GM21526 (cell line): ENCODE measurements around the gene CMIP.
"Not testable (repeated sequence)": the region's sequence is repeated elsewhere in the genome, so short reads cannot be mapped to it uniquely, and the experiment has no call there.

Source experiments
- ATAC-seq: cut with Tn5 transposase; IDR thresholded peaks from one replicate; pipeline ENCODE4 v1.9.1; 2021; ENCODE audit warnings: moderate library complexity; ENCODE audit not compliant: unreplicated experiment, low FRiP score

Gene CMIP

DNA sequence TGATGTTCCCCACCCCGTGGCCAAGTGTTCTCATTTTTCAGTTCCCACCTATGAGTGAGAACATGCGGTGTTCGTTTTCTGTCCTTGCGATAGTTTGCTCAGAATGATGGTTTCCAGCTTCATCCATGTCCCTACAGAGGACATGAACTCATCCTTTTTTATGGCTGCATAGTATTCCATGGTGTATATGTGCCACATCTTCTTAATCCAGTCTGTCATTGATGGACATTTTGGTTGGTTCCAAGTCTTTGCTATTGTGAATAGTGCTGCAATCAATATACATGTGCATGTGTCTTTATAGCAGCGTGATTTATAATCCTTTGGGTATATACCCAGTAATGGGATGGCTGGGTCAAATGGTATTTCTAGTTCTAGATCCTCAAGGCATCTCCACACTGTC, 244.2 kb downstream of the CMIP start:
- not testable (repeated sequence) for ATAC-seq

DNA sequence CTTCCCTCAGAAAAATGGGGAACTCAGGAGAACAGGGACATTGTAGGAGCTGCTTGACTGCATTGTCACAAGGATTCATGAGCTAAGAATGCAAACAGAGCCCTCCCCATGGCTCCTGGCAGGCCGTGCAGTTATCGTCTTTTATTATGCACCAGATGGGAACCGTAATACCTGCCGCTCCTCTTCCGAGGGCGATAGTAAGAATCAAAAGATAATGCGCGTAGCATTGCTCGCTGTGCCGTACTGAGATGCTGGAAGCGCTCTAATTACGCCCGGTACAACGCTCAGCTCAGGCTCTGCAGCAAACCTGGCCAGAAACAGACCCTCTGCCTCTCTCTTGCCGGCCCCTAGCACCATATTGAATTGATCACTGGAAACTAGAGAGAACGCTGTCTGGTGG, 247.4 kb downstream of the CMIP start:
- ATAC-seq = no peak

DNA sequence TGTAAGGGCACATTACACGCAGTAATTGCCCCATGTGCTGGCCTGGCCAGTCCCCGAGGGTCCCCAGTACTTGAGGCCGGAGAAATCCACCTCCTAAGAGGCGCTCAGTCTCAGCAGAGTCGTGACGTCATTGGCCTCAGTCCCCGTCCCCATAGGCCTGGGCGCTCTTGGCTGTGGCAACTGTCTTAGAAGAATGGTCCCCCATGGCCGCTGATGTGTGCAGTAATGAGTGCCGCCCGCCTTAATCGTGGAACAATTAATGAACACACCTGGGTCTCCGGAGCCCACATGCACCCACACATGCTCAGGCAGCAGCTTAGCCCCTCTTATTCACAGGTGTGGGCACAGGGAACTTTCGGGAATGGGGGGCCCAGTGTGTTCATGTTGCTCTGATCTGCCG, 248.0 kb downstream of the CMIP start:
- ATAC-seq = no peak

DNA sequence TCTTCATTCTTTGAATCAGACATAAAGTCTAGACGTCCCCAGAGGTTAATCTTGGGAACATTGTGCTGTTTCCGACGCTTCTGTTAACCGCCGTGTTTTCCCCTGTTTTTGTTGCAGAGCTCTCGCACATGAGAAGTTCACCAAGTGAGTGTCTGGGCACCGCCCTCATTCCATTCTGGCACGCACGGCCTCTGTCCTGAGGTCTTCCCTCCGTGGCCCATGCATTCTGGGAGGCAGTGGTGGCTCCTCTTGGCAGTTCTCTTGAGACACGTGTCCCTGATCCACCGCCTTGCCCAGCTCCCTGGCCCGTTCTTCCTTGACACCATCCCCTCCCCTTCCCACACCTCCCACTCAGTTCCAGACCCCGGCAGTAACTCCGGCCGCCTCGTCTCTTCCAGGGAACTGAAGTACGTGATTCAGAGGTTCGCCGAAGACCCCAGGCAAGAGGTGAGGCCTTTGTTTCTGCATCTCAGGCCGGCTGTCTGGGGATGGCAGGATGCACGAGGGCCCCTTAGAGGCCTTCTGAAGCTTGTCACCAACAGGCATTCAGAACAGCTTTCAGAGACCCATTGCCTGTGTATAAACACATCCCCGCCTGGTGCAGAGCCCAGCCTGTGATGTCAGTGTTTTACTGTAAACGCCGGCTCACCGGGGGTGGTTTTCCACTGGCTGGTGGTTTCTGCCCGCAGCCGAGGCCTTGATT, 248.6 kb downstream of the CMIP start:
- ATAC-seq = no peak

DNA sequence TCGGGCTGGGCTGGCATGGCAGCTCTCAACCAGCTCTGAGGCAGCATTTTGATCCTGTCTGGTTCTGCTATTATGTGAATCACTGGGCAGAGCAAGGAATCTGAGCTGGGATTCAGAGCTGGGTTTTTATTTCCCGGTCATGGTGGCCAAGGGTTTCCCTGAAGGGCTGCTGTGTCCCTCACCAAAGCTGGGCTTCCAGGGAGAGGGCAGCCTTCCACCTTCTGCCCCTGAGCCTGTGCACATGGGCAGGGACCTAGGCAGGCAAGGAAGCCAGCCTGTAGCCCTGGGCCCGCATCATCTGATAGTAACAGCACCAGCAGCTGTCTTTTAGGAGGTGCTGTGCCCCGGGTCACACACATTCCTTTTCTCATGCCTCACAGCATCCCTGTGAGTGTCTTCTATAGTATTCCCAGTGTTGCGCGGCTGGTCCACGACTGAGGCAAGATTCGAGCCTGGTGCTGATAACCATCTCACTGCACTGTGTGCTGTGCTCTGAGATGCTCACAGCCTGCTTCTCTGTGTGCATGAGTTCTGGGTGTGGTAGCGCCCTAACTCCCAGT, 249.2 kb downstream of the CMIP start:
- ATAC-seq = no peak

DNA sequence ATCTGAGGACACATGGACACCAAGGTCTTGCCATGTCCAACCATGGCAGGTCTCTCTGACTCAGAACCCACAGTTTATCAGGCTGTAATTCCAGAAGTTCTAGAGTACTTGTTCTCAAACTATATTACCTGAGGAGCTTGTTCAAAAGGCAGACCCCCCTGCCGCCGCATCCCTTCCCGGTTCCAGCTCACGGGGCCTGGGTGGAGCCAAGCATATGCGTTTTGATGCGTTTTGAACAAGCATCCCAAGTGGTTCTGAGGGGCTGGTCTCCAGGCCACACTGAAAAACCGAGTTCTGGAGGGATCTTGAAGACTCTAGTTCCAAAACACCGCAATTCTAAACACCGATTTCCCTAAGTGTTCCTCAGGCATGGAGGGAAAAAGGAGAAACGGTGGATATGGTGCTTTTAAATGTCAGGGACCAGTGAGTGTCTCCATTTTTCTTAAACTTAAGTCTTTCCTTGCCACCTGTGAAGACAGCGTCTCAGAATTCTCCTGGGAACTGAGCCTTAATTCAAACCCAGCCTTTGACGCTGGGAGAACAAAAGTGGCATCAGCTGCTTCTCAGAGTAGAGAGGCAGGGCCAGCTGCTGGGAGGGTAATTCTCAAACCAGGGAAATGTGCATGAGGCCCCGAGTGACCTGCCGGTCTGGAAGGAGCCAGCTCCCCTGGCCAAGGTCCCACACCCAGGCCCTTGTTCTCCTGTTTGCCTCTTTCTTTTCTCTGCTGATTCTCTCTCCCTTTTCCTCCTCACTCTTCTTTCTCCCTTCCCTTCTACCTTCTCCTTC, 250.1 kb downstream of the CMIP start:
- ATAC-seq = no peak

DNA sequence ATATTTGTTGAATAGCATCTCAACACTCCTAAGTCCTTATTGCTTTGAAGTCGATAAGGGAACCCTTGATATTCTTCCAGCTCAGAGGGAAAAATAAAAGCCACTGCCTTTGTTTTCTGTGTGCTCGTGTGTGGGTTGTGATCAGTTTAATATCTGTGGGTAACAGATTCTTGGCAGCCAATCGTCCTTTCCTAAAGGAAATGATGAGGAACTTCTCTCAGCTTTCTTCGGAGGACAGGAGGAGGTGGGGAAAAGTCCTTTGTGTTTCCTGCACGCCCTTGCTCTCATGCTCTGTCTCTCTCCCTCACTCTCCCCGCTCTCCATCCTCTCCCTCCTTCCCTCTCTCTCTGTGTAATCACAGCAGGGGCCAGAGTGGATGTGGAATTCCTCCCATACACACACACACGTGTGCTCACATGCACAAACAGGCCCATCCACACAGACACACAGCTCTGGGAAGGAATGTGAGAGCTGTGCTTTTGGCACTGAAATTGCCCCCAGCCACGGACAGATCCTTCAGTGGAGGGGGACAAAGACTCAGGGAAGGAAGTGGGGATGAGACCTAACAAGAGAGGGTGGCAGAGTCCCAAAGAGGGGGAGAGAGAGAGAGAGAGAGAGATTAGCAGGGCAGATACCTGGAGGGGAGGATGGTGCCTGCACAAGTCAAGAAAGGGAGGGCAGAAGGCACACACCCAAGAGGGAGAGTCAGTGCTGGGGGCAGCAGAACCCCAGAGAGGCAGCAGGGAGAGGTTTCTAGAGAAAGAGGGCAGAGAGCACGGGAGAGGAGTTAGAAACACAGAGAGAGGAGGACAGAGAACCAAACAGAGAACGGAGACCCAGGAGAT, 250.9 kb downstream of the CMIP start:
- no peak for ATAC-seq

DNA sequence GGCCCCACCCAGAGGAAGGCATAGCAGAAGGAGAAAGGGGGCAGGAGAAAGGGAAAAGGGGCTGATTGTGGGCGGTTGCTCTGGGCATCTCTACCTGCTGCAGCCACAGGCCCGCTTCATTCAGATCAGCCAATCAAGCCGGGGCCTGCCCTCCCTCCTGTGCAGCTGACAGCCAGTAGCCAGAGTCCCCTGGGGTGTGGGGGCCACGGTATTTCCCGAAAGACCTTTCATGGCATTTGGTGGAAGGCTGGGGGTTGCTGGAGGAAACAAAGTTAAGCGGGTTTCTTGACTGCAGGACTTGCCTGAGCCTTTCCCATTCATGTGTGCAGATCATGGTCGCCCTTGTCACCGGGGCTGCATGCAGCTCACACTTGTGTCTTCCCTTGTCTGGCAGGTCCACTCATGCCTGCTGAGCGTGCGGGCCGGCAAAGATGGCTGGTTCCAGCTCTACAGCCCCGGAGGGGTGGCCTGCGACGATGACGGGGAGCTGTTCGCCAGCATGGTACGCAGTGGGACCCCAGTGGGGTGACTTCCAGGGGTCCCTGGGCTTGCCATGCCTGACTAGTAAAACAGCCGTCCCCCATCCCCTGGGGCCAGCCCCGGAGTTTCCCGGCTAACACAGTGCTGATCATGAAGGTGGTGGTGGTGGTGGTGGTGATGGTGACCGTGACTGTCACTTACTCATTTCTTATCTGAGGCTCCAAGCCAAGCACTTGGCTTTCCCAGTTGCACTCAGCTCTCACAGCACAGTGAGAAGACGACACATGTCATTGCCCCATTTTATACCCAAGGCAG, 251.8 kb downstream of the CMIP start:
- ATAC-seq = no peak

DNA sequence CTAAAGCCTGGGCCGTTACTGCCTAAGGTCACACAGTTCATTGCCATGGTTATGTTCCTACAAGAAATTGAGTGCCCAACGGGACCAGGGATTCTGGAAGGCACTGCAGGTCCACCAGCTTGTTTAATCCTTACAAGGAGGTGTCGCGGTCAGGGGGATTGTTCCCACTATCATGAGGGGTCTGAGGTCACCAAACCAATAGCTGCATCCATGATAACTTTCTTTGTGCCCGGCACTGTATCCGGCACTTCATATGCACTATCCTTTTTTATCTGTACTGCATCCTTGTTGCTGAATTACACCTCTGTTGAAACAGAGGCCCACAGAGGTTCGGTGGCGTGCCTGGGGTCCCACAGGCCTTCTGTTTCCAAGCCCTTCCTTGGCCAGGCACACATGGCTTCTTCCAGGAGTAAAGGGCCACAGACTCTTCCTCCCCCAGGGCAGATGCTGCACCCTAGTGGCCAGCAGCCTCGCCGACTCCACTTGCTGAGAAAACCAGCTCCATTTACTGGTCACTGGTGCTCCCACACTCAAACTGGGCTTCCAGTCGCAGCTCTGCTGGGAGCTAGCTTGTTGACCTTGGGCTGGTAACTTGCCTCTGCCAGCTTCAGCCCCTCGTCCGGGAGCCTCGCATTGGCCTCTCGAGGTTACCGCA, 252.5 kb downstream of the CMIP start:
- no peak for ATAC-seq

DNA sequence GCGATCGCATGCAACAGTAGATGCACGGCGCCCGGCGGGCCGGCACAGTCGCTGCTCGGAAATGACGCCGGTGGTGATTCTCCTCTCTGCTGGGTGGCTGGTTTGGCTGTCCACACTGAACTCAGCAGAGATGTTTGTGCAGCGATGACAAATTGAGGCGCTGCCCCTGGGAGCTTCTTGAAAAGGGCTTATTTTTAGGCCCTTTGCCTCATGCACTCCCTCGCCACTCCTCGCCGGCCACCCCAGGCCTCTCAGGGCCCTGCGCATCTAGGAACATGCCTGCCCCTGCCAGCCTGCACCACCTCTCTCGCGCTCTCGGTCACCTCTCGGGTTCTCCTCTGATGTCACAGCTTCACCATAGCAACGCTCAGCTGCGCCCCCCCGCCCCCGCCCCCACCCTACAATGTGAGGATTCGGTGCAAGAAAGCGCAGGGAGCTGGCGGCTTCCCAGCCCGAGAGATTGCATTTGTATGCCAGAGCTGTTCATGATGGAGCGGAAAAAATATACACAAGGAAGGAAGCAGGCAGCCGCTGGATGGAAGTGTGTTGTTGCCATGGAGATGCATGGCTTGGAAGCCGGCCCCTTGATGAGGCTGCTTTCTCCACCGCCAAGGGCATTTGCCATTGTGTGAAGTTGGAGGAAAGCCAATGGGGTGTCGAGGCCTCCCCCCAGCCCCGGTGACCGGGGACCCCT, 253.2 kb downstream of the CMIP start:
- ATAC-seq = no peak

DNA sequence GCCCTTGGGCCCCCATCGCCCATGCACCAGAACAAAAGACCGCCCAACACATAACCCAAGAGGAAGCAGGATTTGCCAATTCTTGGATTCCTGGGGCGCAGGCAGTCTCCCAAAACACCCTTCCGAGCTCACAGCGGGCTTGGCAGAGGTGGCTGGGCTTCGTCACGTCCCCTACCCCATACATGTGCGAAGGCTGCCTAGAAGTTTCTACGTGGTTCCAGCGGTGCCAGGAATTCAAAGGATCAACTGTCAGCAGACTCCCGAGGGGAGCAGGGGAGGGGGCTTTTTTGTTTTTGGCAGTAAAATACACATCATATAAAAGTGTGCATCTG, 253.7 kb downstream of the CMIP start:
- ATAC-seq = no peak

DNA sequence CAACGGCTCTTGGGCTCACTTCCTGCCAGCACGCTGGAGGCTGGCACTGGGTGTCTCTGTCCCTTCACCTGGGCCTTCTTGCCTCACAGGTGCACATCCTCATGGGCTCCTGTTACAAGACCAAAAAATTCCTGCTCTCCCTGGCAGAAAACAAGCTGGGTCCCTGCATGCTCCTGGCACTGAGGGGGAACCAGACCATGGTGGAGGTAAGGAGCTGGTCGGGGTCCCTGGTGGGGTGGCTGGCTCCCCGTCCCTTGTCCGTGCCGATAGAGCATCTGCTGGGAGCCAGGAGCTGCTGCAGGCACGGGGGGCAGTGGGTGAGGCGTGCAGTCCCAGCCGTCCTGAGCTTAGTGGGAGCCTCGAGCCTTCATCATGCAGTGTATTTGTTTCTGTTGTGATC, 255.0 kb downstream of the CMIP start:
- no peak for ATAC-seq

DNA sequence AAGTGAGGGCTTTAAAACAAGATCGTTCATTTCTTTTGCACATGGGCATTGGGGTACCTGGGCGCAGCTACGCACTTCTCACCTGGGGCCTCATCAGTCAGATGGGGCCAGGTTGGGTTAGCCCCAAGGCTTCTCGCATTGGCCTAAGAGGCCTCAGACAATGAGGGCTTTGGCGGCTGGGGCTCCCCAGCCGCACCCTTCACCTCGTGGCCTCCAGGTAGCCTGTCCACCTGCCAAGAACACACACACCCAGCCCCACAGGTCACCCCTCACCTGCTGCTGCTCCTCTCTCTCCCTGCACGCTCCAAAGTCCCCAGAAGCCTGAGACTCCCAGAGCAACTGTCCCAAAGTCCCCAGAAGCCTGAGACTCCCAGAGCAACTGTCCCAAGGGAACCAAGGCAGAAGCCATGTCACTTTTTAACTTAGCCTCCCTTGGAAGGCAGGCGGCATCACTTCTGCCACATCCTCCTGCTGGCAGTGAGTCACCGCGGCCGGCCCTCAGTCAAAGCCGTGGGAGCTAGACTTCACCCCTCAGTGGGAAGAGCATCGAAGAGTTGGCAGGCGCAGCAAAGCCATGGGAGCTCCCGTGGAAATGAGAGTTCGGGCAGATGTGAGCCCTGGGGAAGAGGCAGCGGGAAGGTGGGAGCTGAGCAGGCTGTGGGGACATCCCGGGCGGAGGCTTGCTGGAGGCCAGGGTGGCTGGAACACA, 255.6 kb downstream of the CMIP start:
- no peak for ATAC-seq

DNA sequence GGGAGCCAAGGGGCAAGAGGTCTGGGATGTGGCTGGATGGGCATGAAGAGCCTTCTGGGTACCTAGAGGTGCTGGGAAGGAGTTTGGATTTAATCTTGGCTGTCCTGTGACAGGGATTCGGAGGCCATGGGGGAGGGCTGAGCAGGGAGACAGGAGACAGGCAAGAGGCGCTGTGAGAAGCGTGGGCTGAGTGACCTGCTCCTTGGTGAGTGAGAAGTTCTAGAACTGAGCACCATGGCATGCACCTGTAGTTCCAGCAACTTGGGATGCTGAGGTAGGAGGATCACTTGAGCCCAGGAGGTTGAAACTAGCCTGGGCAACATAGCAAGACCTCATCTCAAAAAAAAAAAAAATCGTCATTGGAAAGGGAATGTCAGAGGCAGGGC, 256.2 kb downstream of the CMIP start:
- ATAC-seq = no peak

DNA sequence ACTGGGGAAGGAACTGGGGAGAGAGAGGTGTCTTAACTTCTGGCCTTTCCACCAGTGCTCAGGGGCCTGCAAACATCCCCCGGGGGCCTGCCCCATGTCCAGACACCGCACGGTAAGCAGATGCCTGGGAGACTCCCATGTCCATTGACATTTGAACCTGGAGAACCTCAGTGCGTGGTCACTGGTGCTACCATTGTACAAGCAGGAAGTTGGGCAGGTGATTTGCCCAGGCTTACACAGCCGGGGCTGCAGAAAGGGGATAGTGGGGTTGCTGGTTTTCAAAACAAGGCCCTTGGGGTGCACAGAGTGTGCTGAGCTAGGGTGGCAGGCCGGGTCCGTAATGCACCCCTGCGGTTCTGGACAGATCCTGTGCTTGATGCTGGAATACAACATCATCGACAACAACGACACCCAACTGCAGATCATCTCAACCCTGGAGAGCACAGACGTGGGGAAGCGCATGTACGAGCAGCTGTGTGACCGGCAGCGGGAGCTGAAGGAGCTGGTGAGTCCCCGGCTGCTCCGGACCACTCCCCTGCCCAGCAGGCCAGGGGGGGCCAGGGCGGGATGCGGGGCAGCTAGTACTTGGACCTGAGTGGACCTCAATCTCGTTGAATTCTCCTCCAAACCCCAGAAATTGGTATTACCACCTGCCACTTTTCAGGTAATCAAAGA, 256.8 kb downstream of the CMIP start:
- ATAC-seq = no peak

DNA sequence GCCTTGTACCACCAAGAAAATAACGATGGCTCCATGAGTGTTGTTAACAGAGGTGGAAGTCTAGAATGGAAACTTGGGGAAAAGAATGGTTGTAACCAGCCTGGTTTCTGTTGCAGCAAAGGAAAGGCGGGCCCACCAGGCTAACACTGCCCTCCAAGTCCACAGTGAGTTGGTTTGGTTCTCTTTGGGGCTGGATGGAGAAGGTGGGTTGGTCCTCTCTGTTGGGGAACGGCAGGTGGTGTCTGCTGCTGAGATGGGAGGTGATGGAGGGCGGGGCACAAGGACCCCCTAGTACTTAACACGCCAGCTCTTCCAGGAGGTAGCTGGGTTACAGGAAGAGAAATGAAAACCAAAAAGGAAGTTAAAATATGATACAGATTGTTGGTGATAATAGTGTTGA, 257.9 kb downstream of the CMIP start:
- no peak for ATAC-seq

DNA sequence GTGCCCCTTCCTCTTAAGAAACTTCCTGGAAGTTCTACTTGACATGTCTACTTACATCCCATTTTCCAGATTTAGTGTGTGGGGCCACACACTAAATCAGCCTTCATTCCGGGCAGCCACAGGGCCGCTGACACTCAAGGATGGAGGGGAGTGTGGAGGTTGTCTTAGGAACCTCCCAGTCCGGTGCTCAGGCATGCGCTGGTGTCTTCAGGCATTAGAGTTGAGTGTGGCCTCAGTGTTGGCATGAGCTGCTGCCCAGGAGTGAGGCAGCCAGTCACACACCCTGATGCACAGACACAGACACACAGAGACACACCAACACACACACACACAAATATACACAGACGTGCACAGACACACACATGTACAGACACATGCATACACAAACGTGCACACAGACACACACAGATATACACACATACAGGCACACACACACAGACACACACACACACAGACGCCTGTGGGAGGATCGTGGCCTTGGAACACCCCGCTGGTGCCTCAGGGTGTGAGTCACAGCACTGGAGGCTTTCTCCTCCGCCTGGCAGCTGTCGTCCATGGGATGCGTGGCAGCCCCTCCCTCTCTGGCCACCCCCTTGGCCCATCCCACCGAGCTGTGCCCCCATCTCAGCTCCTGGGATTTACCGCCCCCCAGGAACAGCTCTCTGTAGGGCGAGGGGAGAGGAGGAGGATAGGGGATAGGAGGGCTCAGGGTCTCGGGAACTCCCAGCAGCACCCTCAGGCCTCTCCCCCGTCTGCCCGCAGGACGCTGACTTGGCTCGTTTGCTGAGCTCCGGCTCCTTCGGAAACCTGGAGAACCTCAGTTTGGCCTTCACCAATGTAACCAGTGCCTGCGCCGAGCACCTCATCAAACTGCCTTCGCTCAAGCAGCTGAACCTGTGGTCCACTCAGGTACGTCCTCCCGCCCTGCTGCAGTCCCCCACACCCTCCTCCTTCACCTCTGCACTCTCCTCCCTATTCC, 258.9 kb downstream of the CMIP start:
- ATAC-seq = no peak
